ENCODE measurements around the gene SENP5.
A peak's percentile ranks its signal among the peaks of the same experiment; 100 is the strongest.

The SENP5 gene

DNA sequence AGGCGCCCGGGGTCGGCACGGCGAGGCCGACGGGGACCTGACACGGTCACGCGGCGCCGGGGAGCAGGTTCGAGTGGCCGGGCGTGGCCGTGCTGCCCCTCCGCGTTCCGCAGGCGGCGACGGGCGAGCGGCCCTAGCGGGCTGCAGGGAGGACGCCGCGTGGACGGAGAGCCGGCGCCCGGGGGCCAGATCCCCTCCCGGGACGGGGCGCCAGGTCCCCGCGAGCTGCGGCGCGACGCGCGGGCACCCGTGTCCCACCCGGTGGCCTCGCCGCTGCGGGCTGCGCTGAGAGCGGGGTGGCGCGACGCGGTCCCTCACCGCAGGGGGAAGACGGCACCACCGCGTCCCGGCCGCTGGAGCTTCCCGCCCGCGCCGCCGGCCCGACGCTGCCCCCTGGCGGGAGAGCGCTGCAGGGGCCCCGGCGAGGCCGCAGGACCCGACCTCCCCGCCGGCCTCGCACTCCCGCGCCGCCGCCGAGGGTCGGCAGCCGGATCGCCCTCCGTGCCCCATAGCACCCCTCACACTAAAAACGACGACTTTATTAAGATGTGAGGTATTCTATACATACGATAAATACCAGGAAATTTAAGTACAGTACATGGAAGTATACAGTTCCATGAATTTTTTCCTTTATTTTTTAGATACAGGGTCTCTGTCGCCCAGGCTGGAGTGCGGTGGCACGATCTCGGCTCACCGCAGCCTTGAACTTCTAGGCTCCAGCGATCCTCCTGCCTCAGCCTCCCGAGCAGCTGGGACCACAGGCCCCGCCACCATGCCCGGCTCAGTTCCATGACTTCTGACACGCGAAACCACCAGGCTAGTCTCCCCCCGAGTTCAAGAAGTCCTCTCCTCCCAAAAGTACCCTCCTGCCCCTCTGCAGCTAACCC lies 102.2 kb downstream of the SENP5 start:
- DNase-seq, result peak; percentile 55

DNA sequence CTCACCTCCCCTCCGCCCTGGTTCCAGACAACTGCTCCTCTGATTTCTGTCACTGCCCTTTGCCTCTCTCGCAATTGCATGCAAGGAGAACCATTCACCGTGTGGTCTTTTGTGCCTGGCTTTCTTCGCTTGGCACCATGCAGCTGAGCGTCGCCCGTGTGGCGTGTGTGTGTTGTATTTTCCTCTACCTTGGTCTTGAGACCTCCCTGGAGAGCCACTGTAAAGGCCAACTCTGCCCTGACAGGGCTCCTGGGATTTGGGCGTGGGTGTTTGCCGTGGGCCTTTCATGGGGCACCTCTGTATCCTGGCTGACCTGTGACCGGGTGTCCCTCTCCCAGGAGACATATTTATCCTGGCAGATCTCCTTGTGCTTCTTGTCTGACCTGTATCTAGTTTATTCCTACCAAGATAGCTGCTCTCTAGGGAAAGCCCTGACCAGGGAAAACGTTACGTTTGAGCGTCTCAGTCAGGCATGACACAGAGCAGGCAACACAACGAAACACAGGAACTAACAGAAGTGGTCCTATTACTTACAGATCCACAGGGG lies 102.9 kb downstream of the SENP5 start:
- DNase-seq, result no peak

DNA sequence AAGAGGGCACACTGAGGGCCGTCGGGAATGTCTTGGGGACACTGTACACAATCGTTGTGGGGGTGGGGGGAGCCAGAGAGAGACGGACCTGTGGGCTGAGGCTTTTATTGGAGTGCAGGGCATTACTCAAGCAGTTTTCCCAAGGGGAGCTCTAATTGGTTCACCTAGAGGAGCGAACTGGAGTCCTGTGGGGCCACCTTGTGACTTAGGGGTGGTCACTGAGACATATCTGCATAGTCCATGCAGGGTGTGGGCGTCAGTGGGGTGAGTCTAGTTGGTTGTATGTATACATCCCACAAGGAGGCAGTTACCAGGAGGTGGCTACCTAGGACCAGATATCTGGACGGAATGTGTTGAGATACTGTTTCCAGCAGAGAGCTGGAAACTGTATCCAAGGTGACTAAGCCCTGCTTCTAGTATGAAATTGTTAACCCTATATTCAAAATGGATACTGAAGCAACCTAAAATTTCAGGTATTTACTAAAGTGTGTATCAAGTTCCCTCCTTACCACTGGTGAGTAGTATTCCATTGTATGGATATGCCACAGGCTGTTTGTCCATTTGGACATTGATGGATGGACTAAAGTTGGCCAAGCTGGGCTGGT lies 103.5 kb downstream of the SENP5 start:
- no peak for DNase-seq

DNA sequence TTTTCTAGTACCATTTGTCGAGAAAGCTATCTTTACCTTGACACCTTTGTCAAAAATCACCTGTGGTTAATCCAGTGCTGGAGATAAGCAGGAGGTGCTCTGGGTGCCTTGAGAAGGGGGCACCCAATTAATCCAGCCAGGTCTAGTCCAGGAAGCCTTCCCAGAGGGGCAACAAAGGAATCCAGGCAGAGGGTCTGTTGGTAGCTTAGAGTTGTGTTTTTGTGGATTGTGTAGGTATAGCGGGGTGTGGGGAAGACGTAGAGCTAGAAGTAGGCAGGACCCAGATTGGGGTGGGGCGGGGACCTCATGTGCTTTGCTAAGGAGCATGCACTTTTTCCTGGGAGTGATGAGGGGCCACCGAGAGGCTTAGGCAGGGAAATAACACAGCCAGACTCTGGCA lies 106.9 kb downstream of the SENP5 start:
- DNase-seq, result no peak

DNA sequence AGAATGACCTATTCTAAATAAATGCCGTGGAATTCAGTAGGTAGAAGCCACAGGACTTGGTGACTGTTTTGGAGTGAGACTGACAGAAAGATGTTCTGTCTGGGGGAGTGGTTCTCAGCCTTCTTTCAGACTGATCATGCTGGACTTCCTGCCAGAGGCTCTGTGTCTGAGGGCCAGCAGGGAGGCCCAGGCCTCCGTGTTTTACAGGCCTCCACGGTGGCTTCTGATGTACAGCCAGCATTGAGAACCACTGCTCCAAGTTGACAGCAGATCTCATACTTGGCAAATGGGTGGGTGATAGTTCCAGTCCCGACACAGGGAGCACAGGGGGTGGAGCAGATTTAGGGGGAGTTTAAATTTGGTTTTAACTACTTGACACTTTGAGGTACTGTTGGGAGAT lies 107.6 kb downstream of the SENP5 start:
- DNase-seq, result no peak

DNA sequence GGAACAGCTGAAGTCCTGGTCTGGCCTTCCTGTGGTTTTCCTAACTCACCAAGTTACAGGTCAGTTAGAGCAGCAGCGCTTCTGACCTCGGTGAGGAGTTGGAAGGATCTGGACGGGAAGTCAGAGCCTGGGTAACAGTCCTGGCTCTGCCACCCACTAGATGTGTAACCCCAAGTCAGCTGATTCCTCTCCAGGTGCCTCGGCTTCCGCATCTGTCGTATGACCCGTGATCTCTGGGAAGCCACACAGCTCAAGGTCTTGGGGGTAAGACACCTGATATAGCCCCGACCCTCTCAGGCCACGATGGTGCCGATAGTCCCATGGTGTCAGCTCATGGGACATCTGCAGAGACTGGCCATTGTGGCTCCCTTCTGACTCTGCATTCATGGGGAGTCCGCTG lies 109.2 kb downstream of the SENP5 start:
- no peak for DNase-seq

DNA sequence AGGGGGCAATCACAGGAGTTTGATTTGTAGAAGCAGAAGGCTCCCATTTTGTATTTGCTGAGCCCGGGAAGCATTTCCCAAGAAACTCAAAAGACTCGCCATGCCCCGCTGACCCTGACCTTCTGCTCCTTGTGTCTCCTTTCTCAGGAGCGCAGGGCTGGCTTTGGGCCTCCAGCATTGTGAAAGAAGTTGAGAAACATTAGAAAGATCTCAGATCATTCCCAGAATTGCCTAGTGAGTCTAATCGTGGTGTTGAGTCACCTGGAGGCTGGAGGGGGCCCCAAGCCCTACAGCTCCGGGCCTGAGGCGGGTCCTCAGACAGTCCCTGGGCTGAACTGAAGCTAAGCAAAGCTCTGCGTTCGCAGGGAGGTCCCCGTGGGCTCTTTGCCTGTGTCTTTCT lies 111.8 kb downstream of the SENP5 start:
- DNase-seq, result no peak

DNA sequence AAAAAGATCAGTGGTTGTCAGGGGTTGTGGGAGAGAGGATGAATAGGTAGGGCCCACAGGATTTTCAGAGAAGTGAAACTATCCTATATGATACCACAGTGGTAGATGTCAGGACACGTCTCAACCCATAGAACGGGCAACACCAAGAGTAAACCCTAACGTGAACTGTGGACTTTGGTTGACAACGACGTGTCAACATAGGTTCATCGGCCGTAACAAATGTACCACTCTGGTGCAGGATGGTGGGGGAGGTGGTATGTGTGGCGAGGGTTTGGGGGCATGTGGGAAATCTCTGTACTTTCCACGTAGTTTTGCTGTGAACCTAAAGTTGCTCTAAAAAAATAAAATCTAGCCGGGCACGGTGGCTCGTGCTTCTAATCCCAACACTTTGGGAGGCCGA lies 113.9 kb downstream of the SENP5 start:
- no peak for DNase-seq

DNA sequence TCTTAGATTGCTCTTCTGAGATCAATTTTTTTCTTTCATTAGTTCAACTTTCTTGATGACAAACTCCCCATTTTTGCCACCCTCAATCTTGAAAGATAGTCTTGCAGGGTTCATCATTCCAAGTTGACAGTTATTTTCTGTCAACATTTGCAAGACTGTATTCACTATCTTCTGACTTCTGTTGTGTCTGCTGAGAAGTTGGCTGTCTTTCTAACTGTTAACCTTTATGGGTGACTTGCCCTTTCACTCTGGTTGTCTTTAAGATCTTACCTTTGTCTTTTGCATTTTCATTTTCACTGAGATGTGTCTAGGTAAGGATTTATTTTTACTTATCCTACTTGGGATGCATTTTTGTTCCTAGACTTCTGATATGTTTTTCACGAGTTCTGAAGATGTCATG lies 115.5 kb downstream of the SENP5 start:
- no peak for DNase-seq

Data from HCEC 1CT (cell line).